Muscle layer of duodenum (tissue), 2 donors: Measurements from ENCODE around the gene NSMCE1.
A peak's percentile ranks its signal among the peaks of the same experiment; 100 is the strongest.

Experiments used
- H3K27ac ChIP-seq: one replicate; pipeline ENCODE4 v1.7.0; 2013; ENCODE audit warnings: mild to moderate bottlenecking, low read length
- H3K27me3 ChIP-seq: one replicate; pipeline ENCODE4 v1.7.0; 2013; ENCODE audit warnings: low read depth, mild to moderate bottlenecking, control low read depth, low read length
- H3K36me3 ChIP-seq, 2 donors: one replicate each; pipeline ENCODE4 v1.7.0; 2013; ENCODE audit warnings: low read length in 2 of 2, control low read depth in 1 of 2, mild to moderate bottlenecking in 1 of 2; ENCODE audit not compliant: insufficient read depth in 2 of 2, control insufficient read depth in 1 of 2
- H3K4me1 ChIP-seq, 2 donors: one replicate each; pipeline ENCODE4 v1.7.0; 2013; ENCODE audit warnings: low read length in 2 of 2, mild to moderate bottlenecking in 2 of 2, control low read depth in 1 of 2, moderate library complexity in 1 of 2; ENCODE audit not compliant: insufficient read depth in 2 of 2, control insufficient read depth in 1 of 2
- H3K4me3 ChIP-seq, 2 donors: one replicate each; pipeline ENCODE4 v1.7.0; 2013; ENCODE audit warnings: low read length in 2 of 2, low read depth in 1 of 2, mild to moderate bottlenecking in 1 of 2
- H3K9me3 ChIP-seq, 2 donors: one replicate each; pipeline ENCODE4 v1.7.0; 2013; ENCODE audit warnings: low read length in 2 of 2, control low read depth in 1 of 2, mild to moderate bottlenecking in 1 of 2; ENCODE audit not compliant: control insufficient read depth in 1 of 2
- donor health status: healthy.

NSMCE1 gene

GRCh38 chr16:27225536-27226360 is 42.8 kb downstream of the NSMCE1 start:
- H3K27ac ChIP-seq: no peak overlapping the region
- peak overlapping the region in 1 of 2 donors; percentile 30 for H3K4me3 ChIP-seq
- no peaks in the 10 kb centered on the region for H3K27me3 ChIP-seq
- peaks cover 3 to 48% of the 10 kb centered on the region in 2 donors for H3K36me3 ChIP-seq
- H3K9me3 ChIP-seq: no peaks in the 10 kb centered on the region
- peaks cover 0 to 23% of the 10 kb centered on the region in 2 donors for H3K4me1 ChIP-seq

- H3K27me3 ChIP-seq: no peaks in the 10 kb centered on the region
- no peaks in the 10 kb centered on the region for H3K9me3 ChIP-seq
- peaks cover 0 to 38% of the 10 kb centered on the region in 2 donors for H3K36me3 ChIP-seq
- no peak overlapping the region for H3K4me3 ChIP-seq
- peaks cover 0 to 23% of the 10 kb centered on the region in 2 donors for H3K4me1 ChIP-seq
- no peak overlapping the region for H3K27ac ChIP-seq
These were observed 43.8 kb downstream of the NSMCE1 start for GRCh38 chr16:27224741-27225300.

- H3K27ac ChIP-seq: no peak overlapping the region
- H3K27me3 ChIP-seq: no peaks in the 10 kb centered on the region
- peaks cover 0 to 23% of the 10 kb centered on the region in 2 donors for H3K4me1 ChIP-seq
- peaks cover 0 to 37% of the 10 kb centered on the region in 2 donors for H3K36me3 ChIP-seq
- H3K9me3 ChIP-seq: no peaks in the 10 kb centered on the region
- H3K4me3 ChIP-seq: no peak overlapping the region
These were observed 44.3 kb downstream of the NSMCE1 start for GRCh38 chr16:27224271-27224737.

GRCh38 chr16:27223701-27224100 is 44.9 kb downstream of the NSMCE1 start:
- no peaks in the 10 kb centered on the region for H3K9me3 ChIP-seq
- peaks cover 0 to 18% of the 10 kb centered on the region in 2 donors for H3K4me1 ChIP-seq
- H3K27me3 ChIP-seq: no peaks in the 10 kb centered on the region
- H3K36me3 ChIP-seq: peaks cover 0 to 37% of the 10 kb centered on the region in 2 donors
- no peak overlapping the region for H3K27ac ChIP-seq
- no peak overlapping the region for H3K4me3 ChIP-seq

- H3K27ac ChIP-seq: no peak overlapping the region
- no peak overlapping the region for H3K4me3 ChIP-seq
- H3K4me1 ChIP-seq: peaks cover 0 to 18% of the 10 kb centered on the region in 2 donors
- no peaks in the 10 kb centered on the region for H3K9me3 ChIP-seq
- H3K36me3 ChIP-seq: peaks cover 0 to 37% of the 10 kb centered on the region in 2 donors
- H3K27me3 ChIP-seq: no peaks in the 10 kb centered on the region
These were observed 45.4 kb downstream of the NSMCE1 start for GRCh38 chr16:27223226-27223610.

GRCh38 chr16:27222249-27223225 is 46.0 kb downstream of the NSMCE1 start:
- Histone ChIP-seq H3K36me3 (peaks cover 0 to 37% of the 10 kb centered on the region in 2 donors), H3K4me1 (peaks cover 0 to 18% of the 10 kb centered on the region in 2 donors), H3K4me3 (no peak overlapping the region)

GRCh38 chr16:27221576-27222248 is 46.9 kb downstream of the NSMCE1 start:
- no peak overlapping the region for H3K27ac ChIP-seq
- H3K36me3 ChIP-seq: peaks cover 0 to 35% of the 10 kb centered on the region in 2 donors
- H3K27me3 ChIP-seq: no peaks in the 10 kb centered on the region
- no peak overlapping the region for H3K4me3 ChIP-seq
- H3K4me1 ChIP-seq: peaks cover 0 to 18% of the 10 kb centered on the region in 2 donors
- H3K9me3 ChIP-seq: no peaks in the 10 kb centered on the region

More at GRCh38 chr16:27222249-27223225, 46.0 kb downstream of the NSMCE1 start:
- Histone ChIP-seq H3K9me3 (no peaks in the 10 kb centered on the region), H3K27ac (no peak overlapping the region), H3K27me3 (no peaks in the 10 kb centered on the region)

GRCh38 chr16:27220991-27221390 is 47.6 kb downstream of the NSMCE1 start:
- Histone ChIP-seq H3K9me3 (no peaks in the 10 kb centered on the region), H3K4me1 (peaks cover 0 to 18% of the 10 kb centered on the region in 2 donors), H3K4me3 (no peak overlapping the region), H3K27me3 (no peaks in the 10 kb centered on the region), H3K27ac (no peak overlapping the region), H3K36me3 (peaks cover 0 to 35% of the 10 kb centered on the region in 2 donors)

- H3K27me3 ChIP-seq: no peaks in the 10 kb centered on the region
- no peaks in the 10 kb centered on the region for H3K9me3 ChIP-seq
- H3K27ac ChIP-seq: no peak overlapping the region
- peaks cover 0 to 35% of the 10 kb centered on the region in 2 donors for H3K36me3 ChIP-seq
- no peak overlapping the region for H3K4me3 ChIP-seq
- H3K4me1 ChIP-seq: peaks cover 0 to 18% of the 10 kb centered on the region in 2 donors
These were observed 48.0 kb downstream of the NSMCE1 start for GRCh38 chr16:27220527-27220926.

GRCh38 chr16:27220120-27220519 is 48.5 kb downstream of the NSMCE1 start:
- Histone ChIP-seq H3K9me3 (no peaks in the 10 kb centered on the region), H3K4me3 (no peak overlapping the region), H3K36me3 (peaks cover 0 to 35% of the 10 kb centered on the region in 2 donors), H3K27me3 (no peaks in the 10 kb centered on the region), H3K4me1 (peaks cover 0 to 18% of the 10 kb centered on the region in 2 donors), H3K27ac (no peak overlapping the region)
